HCT116 (cell line): Measurements from ENCODE around the gene ABCA9. TPM values are rescaled to one million over a fixed set of nuclear protein-coding genes. Genes with fewer than 3 reads are reported as not detected.

Source experiments
- ATAC-seq: fragments of 200-7000 bp; cut with Tn5 transposase; 2 replicates; pipeline ENCODE4 v1.9.1; 2020; ENCODE audit warnings: mild to moderate bottlenecking, moderate library complexity
- BruUV-seq: library from RNA; stranded (reverse); fragments of 400-500 nt; replicated peaks from 2 replicates; lab custom pipeline; 2021; lab: Mats Ljungman, UMichigan
- CTCF ChIA-PET: fragments of 300-600 bp; sonication (Branson Sonifier 250); formaldehyde crosslinking; loops from one replicate; lab custom pipeline; 2021; ENCODE audit warnings: antibody characterized with exemption; lab: Charles Lee
- POLR2A ChIA-PET: fragments of 300-600, 350-600 bp; sonication (Branson Sonifier 250); formaldehyde crosslinking; loops from one replicate; lab custom pipeline; 2021; ENCODE audit warnings: antibody characterized with exemption; lab: Charles Lee
- RAD21 ChIA-PET, 2 experiments: fragments of 300-600 bp; sonication (Branson Sonifier 250); formaldehyde crosslinking; loops; one replicate each; lab custom pipeline; 2023; ENCODE audit warnings: low total read pairs in 2 of 2; ENCODE audit not compliant: uncharacterized antibody in 2 of 2, unreplicated experiment in 2 of 2, low non-redundant PET in 1 of 2; lab: Charles Lee
- DNase-seq: peaks from one replicate; pipeline ENCODE4 v3.0.0-alpha.2; 2010; ENCODE audit warnings: low read depth, low spot score
- H2AFZ ChIP-seq: fragments of 200-600 bp; shearing (Covaris generic), sonication (generic); 2 replicates; pipeline ENCODE4 v1.6.1; 2017; ENCODE audit warnings: low read depth, mixed run types, mixed read lengths, antibody characterized with exemption, low read length; ENCODE audit not compliant: poor library complexity, severe bottlenecking
- H3K27ac ChIP-seq: 2 replicates; pipeline ENCODE4 v1.5.1; 2012; ENCODE audit warnings: low read depth, low read length
- H3K27me3 ChIP-seq: fragments of 200-600 bp; sonication (generic); 2 replicates; pipeline ENCODE4 v1.6.1; 2016; ENCODE audit warnings: mixed run types, low read length, mixed read lengths; ENCODE audit not compliant: insufficient read depth
- H3K36me3 ChIP-seq, 2 experiments: fragments of 200-500 bp in 1 of 2; fragments of 200-600 bp in 1 of 2; sonication (Bioruptor generic) in 1 of 2; sonication (generic) in 1 of 2; 2 replicates each; pipeline versions ENCODE4 v1.5.1 to v1.6.1; 2014 to 2016; ENCODE audit warnings: low read length in 2 of 2, inconsistent platforms in 1 of 2, mixed read lengths in 1 of 2, mixed run types in 1 of 2; ENCODE audit not compliant: insufficient read depth in 2 of 2, control insufficient read depth in 1 of 2
- H3K4me1 ChIP-seq, 2 experiments: fragments of 200-600 bp in 1 of 2; sonication (generic) in 1 of 2; 2 replicates each; pipeline versions ENCODE4 v1.5.1 to v1.6.1; 2012 to 2017; ENCODE audit warnings: low read length in 2 of 2, inconsistent platforms in 1 of 2, mild to moderate bottlenecking in 1 of 2, mixed read lengths in 1 of 2, mixed run types in 1 of 2, moderate library complexity in 1 of 2; ENCODE audit not compliant: insufficient read depth in 2 of 2, control insufficient read depth in 1 of 2
- H3K4me2 ChIP-seq: fragments of 200-600 bp; sonication (generic); 2 replicates; pipeline ENCODE4 v1.6.1; 2017; ENCODE audit warnings: mixed run types, low read length, mixed read lengths
- H3K4me3 ChIP-seq, 2 experiments: fragments of 200-600 bp in 1 of 2; sonication (generic) in 1 of 2; replicated peaks in 1 of 2; 2 replicates each; pipeline ENCODE4 v1.5.1; 2011 to 2016; ENCODE audit warnings: low read length in 2 of 2, control low read depth in 1 of 2, low read depth in 1 of 2, mild to moderate bottlenecking in 1 of 2, mixed read lengths in 1 of 2, mixed run types in 1 of 2
- H3K79me2 ChIP-seq: fragments of 200-600 bp; sonication (generic); 2 replicates; pipeline ENCODE4 v1.6.1; 2017; ENCODE audit warnings: mild to moderate bottlenecking, mixed run types, low read length, moderate library complexity, mixed read lengths; ENCODE audit not compliant: insufficient read depth
- H3K9ac ChIP-seq: fragments of 200-600 bp; sonication (generic); 2 replicates; pipeline ENCODE4 v1.6.1; 2016; ENCODE audit warnings: low read length, mixed read lengths
- H3K9me2 ChIP-seq: fragments of 200-600 bp; sonication (generic), shearing (Covaris generic); 2 replicates; pipeline ENCODE4 v1.6.1; 2017; ENCODE audit warnings: mixed run types, mild to moderate bottlenecking, moderate library complexity; ENCODE audit not compliant: insufficient read depth
- H3K9me3 ChIP-seq, 2 experiments: fragments of 200-500 bp in 1 of 2; fragments of 200-600 bp in 1 of 2; sonication (Bioruptor generic) in 1 of 2; sonication (generic) in 1 of 2; 2 replicates each; pipeline ENCODE4 v1.6.1; 2014 to 2017; ENCODE audit warnings: low read length in 2 of 2, mixed read lengths in 2 of 2, inconsistent platforms in 1 of 2, low read depth in 1 of 2, mild to moderate bottlenecking in 1 of 2, mixed run types in 1 of 2, moderate library complexity in 1 of 2; ENCODE audit not compliant: control insufficient read depth in 1 of 2, insufficient read depth in 1 of 2
- H4K20me1 ChIP-seq: fragments of 200-600 bp; sonication (generic), shearing (Covaris generic); 2 replicates; pipeline ENCODE4 v1.6.1; 2017; ENCODE audit warnings: mixed run types, mild to moderate bottlenecking, moderate library complexity; ENCODE audit not compliant: insufficient read depth
- CBX3 ChIP-seq: IDR thresholded peaks from 2 replicates; pipeline ENCODE4 v1.6.1; 2012; ENCODE audit warnings: low read depth
- CEBPB ChIP-seq: IDR thresholded peaks from 2 replicates; pipeline ENCODE4 v1.6.1; 2012; ENCODE audit warnings: low read depth
- EGR1 ChIP-seq: IDR thresholded peaks from 2 replicates; pipeline ENCODE4 v1.6.1; 2012; ENCODE audit warnings: low read depth
- ELF1 ChIP-seq: IDR thresholded peaks from 2 replicates; pipeline ENCODE4 v1.6.1; 2012; ENCODE audit warnings: low read depth, borderline replicate concordance
- EZH2 ChIP-seq: fragments of 200-600 bp; sonication (generic); IDR thresholded peaks from 2 replicates; pipeline ENCODE4 v1.6.1; 2017; ENCODE audit warnings: antibody characterized with exemption, mixed run types
- EZH2phosphoT487 ChIP-seq: fragments of 200-600 bp; IDR thresholded peaks from 2 replicates; pipeline ENCODE4 v1.6.1; 2018; ENCODE audit warnings: antibody characterized with exemption, borderline replicate concordance
- FOSL1 ChIP-seq: IDR thresholded peaks from 2 replicates; pipeline ENCODE4 v1.6.1; 2012; ENCODE audit warnings: low read depth
- JUND ChIP-seq: IDR thresholded peaks from 2 replicates; pipeline ENCODE4 v1.6.1; 2012
- POLR2A ChIP-seq: IDR thresholded peaks from 2 replicates; pipeline ENCODE4 v1.7.0; 2011; ENCODE audit warnings: borderline replicate concordance; ENCODE audit not compliant: insufficient read depth, insufficient read length; ENCODE audit errors: extremely low read depth
- POLR2AphosphoS5 ChIP-seq: IDR thresholded peaks from 2 replicates; pipeline ENCODE4 v1.6.1; 2011; ENCODE audit warnings: mild to moderate bottlenecking, low read depth, low read length, moderate library complexity
- YY1 ChIP-seq: IDR thresholded peaks from 2 replicates; pipeline ENCODE4 v1.6.1; 2011; ENCODE audit warnings: low read length, low read depth, moderate library complexity, mild to moderate bottlenecking; ENCODE audit not compliant: insufficient replicate concordance; ENCODE audit errors: extremely low read depth
- intact Hi-C: fragments of 100-400 bp; cut with micrococcal nuclease; formaldehyde crosslinking; loops from 2 replicates; pipeline ENCODE4 v1.10.0; 2022
- total RNA-seq: library from RNA; stranded (reverse); gene quantifications from one replicate; pipeline ENCODE4 v1.2.1, GENCODE V29; 2021; ENCODE audit not compliant: unreplicated experiment
- TF ChIP-seq, protein P1 (sequence below): IDR thresholded peaks from 2 replicates; pipeline ENCODE4 v1.6.1; 2012

The ABCA9 gene
- total RNA-seq, 1 experiment from 2014 or later, result not detected

DNA sequence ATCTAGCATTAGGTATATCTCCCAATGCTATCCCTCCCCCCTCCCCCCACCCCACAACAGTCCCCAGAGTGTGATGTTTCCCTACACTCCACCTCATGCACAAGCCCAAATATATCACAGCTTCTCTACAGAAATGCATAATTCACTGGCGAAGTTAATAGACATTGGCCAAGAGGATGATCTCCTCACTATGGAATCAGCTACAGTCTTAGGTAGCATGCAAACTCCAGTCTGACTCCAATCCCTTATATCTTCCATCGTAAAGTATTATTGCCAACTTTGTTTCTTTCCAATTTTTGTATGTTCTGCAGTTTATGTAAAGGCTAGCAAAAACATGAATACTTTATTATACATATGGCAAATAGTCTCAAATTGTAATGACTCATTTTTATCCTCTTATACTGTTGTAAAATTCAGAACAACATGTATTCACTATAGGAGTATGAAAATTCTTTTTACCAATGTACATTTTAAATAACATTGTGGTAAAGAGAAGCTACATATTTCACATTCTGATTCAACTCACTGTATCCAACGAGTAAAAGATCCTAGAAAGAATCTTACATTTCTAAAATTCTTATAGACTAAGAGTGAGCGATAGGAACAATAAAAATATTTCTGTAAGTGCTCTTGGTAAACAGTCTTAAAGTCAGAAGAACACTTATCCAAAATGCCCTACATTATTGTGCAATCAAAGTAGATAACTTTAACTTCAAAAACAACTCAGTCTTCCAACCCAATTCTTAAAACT is 106.4 kb downstream of the ABCA9 start:
- Histone ChIP-seq H3K9ac (no peak overlapping the region), H3K9me3 (no peaks in the 10 kb centered on the region), H3K79me2 (no peaks in the 10 kb centered on the region), H4K20me1 (no peaks in the 10 kb centered on the region), H2AFZ (no peak overlapping the region), H3K9me2 (no peaks in the 10 kb centered on the region), H3K36me3 (no peaks in the 10 kb centered on the region), H3K4me2 (no peak overlapping the region), H3K27me3 (no peaks in the 10 kb centered on the region), H3K4me3 (no peak overlapping the region), H3K27ac (no peak overlapping the region), H3K4me1 (no peaks in the 10 kb centered on the region)
- ChIA-PET POLR2A (no interaction called here), RAD21 (no interaction called here), CTCF (no interaction called here)
- intact Hi-C loops, result no loop called here
- no TSS peak for BruUV-seq
- TF ChIP-seq CEBPB (no peak), EZH2 (no peak), ELF1 (no peak), POLR2AphosphoS5 (no peak), YY1 (no peak), JUND (no peak), FOSL1 (no peak), CBX3 (no peak), EZH2phosphoT487 (no peak), POLR2A (no peak), EGR1 (no peak)
- TF ChIP-seq, protein P1, sequence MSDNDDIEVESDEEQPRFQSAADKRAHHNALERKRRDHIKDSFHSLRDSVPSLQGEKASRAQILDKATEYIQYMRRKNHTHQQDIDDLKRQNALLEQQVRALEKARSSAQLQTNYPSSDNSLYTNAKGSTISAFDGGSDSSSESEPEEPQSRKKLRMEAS, result no peak
- DNase-seq, result no peak
- ATAC-seq, result no peak
